D721Med (cell line): ENCODE results near the gene COL15A1.

Experiments used
- DNase-seq: peaks from one replicate; pipeline ENCODE4 v3.0.0; 2011; ENCODE audit warnings: low spot score; ENCODE audit not compliant: insufficient read length
- FAIRE-seq: peaks from 2 replicates; lab custom pipeline; 2011; peaks lifted over from hg19 to GRCh38; lab: Jason Lieb, UNC
- CTCF ChIP-seq: IDR thresholded peaks from 2 replicates; pipeline ENCODE4 v1.5.1; 2012; ENCODE audit warnings: mild to moderate bottlenecking, control low read depth; ENCODE audit not compliant: insufficient read depth; ENCODE audit errors: missing control alignments

The COL15A1 gene

GRCh38 chr9:99058964-99059921 is 115.5 kb downstream of the COL15A1 start:
- FAIRE-seq (no peak), DNase-seq (no peak)
- TF ChIP-seq CTCF, result no peak

- TF ChIP-seq CTCF, result no peak
- no peak for FAIRE-seq
- no peak for DNase-seq
Measured at GRCh38 chr9:99060621-99061020, 116.9 kb downstream of the COL15A1 start.

DNA sequence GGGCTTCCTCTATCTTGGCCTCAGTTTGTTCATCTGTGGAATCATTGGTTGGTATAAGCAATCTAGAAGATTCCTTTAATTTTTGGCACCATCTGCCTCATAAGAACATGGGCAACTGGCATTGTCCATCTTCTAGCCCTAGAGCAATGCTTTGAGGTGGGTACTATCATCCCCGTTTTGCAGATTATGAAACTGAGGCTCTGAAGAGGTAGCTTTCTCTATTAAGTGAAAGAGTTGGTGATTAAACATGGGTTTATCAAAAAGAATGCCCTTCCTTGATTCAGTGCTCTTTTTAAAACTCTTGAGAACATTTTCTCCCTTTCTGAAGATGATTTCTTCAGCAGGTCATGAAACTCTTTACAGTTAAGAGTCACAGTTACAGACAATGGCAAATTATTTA is 118.8 kb downstream of the COL15A1 start:
- FAIRE-seq, result no peak
- TF ChIP-seq CTCF, result no peak
- DNase-seq, result no peak

DNA sequence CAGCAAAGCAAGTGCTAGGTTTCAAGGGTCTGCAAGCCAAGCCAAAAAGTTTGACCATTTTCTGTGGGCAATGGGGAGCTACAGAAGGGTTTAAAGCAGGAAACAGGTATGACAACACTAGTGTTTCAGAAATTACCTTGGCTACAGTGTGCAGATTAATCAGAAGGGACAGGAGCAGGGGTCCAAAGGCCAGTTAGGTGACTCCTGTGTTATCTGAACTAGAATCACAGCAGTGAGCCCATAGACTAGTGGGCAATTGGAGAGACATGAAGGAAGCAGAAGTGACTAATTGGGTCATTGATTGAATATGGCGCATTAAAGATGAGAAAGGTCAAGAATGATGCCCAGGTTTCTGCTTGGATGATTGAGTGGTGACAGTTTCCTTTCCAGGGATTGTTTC is 119.8 kb downstream of the COL15A1 start:
- no peak for FAIRE-seq

DNA sequence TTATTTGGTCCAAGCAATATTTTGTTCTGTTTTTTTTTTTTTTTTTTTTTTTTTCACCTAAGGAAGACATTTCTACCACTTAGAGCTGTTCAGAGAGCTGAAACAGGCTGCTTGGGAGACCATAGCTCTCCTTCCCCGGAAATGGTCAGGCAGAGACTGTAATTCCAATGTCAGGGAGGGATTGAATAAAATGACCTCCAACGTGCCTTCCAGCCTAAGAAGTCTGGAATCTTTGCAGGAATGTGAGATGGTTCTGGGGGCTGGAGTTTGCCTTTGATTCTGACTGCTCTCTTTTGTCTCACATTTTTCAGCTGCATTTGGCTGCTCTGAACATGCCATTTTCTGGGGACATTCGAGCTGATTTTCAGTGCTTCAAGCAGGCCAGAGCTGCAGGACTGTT is 122.9 kb downstream of the COL15A1 start:
- no peak for TF ChIP-seq CTCF
- no peak for FAIRE-seq
- DNase-seq, result no peak

More for the DNA sequence above, 119.8 kb downstream of the COL15A1 start:
- no peak for TF ChIP-seq CTCF
- DNase-seq, result no peak

GRCh38 chr9:99069075-99069474 is 125.4 kb downstream of the COL15A1 start:
- no peak for DNase-seq
- TF ChIP-seq CTCF, result no peak
- no peak for FAIRE-seq

DNA sequence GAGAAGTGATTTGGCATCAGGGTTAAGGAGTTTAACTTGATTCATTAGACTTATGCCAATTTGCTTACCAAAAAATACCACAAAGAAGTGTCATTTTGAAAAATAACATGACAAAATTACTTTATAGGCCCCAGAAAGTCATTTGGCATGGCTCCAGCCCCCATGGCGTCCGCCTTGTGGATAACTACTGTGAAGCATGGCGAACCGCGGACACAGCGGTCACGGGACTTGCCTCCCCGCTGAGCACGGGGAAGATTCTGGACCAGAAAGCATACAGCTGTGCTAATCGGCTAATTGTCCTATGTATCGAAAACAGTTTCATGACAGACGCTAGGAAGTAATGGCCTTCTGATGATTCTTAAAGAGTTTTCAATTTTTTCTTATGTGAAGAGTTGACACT is 125.8 kb downstream of the COL15A1 start:
- no peak for TF ChIP-seq CTCF
- no peak for DNase-seq
- FAIRE-seq, result no peak
